NCI-H1105 treated with DMSO at 0.1 percent for 48 hours (cell line): ENCODE measurements around the gene FGF19.

Source experiments
- DNase-seq: peaks from one replicate; lab custom pipeline; 2025; lab: John Stamatoyannopoulos, UW

FGF19 gene

DNA sequence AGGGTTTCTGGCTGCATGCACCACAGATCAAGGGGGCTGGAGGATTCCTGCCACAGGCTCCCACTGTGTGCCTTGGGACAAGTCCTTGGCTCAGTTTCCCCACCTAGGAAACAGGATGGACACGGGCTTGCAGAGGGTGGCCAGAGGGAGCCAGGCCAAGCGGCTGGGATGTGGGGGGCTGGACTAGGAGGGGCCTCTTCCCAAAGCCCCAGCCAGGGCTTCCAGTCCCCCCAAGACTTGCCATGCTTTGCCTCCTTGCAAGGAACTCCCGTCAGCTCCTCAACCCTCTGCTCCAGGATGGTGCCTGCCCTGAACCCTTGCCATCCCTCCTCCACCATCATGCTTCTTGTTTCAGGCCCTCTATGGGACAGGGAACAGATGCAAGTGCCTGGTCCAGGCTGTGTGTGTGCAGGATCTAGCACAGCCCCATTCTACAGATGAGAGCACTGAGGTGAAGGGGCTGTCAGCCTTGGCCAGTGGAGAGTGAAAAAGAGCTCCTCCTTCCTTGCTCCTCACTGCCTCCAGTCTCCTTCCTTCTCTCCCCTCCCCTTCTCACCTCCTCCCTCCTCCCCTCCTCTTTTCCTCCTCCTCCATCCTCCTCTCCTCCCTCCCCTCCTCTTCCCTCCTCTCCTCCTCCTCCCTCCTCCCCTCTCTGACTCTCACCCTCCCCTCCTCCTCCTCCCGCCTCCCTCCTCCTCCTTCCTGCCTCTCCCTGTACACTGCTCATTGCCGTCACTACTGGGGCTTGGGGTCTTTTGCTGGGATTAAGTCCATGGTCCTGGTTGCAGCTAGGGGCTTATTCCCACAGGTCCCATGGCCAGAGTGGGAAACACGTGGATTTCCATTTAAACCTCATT lies 13.3 kb upstream of the FGF19 start:
- DNase-seq = no peak

DNA sequence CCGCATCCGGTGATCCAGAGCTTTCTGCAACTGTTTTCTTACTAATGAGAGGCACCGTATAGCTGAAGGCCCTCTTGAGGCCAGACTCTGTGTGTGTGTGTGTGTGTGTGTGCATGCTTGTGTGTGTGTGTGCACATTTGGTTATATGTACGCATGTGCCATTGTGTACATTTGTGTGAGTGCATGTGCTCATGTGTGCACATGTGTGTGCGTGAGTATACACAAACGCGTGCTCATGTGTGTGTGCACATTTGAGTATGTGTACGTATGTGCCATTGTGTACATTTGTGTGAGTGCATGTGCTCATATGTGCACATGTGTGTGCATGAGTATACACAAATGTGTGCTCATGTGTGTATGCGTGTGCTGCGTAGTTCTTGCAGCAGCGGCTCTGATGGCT lies 12.3 kb upstream of the FGF19 start:
- no peak for DNase-seq

- no peak for DNase-seq
These were observed 11.6 kb upstream of the FGF19 start for GRCh38 chr11:69715446-69715845.

- no peak for DNase-seq
These were observed 8.3 kb upstream of the FGF19 start for GRCh38 chr11:69711822-69712801.

- no peak for DNase-seq
These were observed 5.0 kb upstream of the FGF19 start for GRCh38 chr11:69708736-69709401.

GRCh38 chr11:69707176-69707575 lies 3.4 kb upstream of the FGF19 start:
- DNase-seq = peak; percentile 37

DNA sequence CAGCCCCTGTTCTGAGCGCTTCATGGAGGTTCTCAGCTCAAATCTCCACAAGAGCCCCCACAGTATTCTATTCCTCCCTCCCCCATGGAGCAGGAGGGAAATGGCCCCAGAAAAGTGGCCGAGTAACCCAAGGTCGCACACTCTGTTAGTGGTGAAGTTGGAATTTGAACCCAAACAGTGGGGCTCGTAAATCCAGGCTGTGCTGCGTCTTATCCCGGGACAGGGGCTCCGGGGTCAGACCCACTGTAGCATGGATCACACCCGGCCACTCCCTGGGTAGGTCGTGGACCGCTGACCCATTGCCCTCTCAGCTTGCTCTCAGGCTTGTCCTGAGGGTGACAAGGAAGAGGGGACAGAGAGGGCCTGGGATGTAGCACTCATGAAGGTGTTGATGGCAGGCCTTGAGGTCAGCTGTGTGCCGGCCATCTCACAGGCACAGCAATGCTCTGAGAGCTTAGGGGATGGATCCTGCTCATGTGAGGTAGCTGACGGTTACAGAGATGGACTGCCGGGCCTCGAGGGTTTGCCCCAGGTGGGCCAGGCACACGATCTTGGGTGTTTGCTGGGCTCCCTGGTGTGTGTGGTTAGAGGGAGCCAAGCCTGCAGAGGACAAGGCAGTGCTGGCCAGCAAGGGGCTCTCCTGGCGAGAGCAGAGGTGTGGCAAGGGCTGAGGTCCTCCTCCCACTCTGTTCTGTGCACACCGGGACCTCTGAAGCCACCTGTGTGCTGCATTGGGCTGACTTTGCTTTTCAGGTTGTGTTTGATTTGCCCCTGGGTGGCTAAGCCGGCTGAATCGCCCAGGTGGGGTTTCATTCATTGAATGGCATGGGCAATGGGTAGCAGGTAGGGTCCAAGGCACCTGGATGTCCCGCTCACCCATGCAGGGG lies 2.3 kb upstream of the FGF19 start:
- DNase-seq = no peak

DNA sequence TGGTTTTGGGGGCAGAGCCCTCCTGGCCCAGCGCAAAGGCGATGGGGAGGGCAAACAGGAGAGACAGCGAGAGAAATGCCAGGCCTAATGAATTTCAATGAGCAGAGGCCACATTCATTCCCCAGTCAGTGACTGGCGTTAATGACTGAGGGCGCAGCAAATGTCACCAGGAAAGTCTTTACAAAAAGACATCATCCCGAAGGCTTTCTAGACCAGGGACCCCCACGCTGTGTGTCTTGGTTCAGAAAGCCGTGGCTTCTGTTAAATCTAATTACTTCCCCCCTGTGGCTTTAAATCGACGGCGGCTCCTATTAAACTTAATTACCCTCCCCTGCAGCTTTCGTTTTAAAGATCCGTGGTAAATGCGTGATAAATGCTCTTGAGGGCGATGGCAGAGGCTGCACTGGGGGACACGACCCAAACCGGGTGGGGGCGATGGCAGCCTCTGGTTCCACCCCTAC lies 1.6 kb upstream of the FGF19 start:
- DNase-seq = no peak

DNA sequence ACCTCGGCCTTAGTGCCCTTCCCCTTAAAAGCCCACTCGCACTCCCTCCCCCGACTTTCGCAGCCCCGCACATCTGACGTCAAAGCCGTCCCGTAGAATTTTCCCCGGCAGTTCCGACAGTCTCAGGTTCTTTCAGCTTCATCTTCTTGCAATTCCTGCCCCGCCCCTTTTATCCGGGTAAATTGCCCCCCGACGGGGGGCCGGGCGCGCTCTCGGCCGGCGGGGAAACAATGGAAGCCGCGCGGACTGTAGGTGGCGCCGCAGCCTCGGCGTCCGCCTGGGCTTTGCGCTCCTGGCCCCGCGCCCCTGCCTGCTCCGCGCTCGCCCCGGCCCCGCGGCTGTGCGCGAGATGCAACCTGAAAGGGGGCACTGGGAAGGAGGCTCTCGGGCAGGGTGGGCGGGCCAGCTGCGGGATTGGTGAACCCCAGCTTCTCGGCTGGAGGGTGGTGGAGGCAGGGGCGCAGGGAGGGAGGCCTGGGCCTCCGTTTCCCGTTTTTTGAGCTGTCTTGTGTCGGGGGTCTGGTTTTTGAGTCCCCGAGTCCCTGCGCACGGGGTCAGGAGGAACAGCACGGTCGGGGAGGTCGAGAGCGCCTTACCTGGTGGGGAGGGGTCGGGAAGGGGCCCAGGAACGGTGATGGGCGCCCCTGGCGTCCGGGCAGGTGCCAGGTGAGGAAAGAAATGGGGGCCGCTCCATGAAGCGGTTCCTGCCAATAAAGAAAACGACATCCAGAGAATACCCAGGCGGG lies 859 bp upstream of the FGF19 start:
- peak; percentile 53 for DNase-seq

DNA sequence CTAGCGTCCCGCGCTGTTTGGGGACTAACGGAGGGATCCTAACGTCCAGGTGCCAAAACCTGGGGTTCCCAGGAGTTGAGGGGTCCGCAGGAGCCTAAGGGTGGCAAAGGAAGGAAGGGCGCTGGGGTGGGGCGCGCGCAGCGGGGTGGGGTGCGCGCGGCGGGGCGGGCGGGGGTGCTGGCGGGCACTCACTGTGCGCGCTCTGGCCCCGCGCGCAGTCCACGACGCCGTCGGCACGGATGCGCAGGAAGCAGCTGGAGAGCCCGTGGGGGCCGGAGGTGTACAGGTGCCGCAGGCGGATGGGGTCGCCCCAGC lies 412 bp downstream of the FGF19 start:
- no peak for DNase-seq

DNA sequence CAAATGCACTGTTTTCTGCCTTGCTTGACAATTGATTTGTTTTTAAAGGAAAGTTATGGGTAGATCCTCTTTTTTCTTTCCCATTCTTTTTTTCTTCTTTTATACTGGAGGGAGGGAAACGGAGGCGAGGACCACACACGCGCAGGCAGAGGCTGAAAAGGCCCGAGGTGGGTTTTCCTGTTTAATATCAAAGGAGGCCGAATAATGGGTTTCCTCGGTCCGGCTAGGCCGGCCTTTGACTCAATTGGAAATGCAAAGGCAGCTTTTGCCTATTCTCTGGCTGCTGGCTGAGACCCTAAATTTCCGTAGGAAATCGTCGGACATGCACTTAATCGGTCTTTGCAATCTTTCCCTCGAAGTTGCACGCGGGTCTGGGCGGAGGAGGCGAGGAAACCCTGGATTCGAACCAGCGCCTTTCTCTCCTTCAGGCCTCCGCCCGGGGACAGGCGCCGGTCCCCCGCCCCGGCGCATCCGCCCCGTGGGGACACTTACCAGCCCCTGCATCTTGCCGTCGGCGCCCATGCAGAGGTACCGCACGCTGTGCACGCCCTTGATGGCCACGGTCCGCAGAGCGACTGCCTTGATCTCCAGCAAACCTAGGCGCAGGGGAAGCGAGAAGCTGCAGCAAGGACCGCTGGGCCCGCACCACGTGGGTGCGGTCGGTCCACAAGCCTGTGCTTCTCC lies 911 bp downstream of the FGF19 start:
- no peak for DNase-seq

- DNase-seq = no peak
These were observed 1.6 kb downstream of the FGF19 start for GRCh38 chr11:69702239-69702691.

DNA sequence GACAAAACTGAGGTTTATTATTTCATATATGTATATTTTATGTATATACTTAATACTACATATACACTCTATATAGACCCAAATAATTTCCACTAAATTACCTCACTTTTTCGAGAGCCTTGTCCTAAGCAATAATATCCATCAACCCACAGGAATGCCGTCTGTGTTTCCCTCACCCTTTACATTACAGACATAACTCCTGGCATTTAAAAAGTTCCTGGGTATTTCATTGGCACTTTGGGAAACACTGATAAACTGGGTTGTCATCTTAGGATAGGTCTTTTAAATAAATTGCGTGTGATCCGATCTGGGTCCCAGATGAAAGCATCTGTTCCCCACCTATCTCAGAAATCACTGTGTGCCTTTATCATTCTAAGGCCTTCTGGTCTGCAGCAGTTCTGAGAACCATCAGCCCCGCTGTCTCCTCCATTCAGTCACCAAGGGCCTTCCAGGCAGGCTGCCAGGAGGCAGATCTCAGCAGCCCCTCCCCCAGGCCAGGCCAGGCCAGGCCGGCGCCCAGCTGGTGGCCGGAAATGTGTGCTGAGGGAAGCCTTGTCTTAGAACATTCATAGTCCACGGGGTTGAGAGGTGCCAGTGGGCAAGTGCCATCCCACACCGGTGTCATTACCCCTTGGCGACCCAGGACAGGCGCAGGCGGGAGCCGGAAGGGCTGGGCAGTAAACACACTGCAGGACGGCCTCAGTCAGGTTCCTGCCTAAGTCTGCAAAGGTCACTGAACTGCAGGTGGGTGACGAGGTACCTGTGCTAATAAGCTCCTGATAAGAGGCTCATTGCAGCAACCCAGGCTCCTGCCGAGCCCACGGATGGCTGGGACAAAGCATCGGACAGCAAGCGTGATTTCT lies 3.3 kb downstream of the FGF19 start:
- peak; percentile 49 for DNase-seq

DNA sequence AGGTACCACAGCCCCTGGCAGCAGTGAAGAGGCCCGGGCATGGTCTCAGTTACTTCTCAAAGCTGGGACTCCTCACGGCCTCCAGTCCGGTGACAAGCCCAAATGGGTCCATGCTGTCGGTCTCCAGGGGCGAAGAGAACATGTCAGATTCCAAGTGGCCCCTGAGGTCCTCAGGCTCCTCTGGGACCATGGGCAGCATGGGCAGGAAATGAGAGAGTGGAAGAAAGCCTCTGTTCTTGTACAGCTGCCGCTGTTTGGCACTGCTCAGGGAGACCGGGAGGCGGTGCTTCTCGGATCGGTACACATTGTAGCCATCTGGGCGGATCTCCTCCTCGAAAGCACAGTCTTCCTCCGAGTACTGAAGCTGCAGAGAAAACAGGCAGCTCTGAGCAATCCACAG lies 4.6 kb downstream of the FGF19 start:
- no peak for DNase-seq

- DNase-seq = no peak
These were observed 5.5 kb downstream of the FGF19 start for GRCh38 chr11:69698362-69698761.

DNA sequence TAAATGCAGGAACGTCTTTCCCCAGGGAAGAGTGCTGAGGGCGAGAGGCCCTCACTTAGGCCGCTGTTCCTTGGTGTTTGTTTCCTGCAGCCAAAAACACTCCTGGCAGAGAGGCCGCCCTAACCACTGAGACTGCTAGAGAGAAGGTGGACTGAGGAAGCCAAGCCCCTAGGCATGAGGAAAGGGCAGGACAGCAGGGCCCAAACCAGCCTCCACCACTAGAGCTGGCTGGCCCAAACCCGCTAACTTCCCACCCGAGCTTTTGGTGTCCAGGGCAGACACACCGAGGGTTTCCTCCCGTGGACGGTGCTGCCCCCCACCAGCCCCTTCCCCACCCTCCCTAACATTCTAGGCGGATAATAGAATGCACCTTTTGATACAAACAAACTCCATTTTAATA lies 6.0 kb downstream of the FGF19 start:
- DNase-seq = no peak

- DNase-seq = no peak
These were observed 6.4 kb downstream of the FGF19 start for GRCh38 chr11:69697469-69697843.

DNA sequence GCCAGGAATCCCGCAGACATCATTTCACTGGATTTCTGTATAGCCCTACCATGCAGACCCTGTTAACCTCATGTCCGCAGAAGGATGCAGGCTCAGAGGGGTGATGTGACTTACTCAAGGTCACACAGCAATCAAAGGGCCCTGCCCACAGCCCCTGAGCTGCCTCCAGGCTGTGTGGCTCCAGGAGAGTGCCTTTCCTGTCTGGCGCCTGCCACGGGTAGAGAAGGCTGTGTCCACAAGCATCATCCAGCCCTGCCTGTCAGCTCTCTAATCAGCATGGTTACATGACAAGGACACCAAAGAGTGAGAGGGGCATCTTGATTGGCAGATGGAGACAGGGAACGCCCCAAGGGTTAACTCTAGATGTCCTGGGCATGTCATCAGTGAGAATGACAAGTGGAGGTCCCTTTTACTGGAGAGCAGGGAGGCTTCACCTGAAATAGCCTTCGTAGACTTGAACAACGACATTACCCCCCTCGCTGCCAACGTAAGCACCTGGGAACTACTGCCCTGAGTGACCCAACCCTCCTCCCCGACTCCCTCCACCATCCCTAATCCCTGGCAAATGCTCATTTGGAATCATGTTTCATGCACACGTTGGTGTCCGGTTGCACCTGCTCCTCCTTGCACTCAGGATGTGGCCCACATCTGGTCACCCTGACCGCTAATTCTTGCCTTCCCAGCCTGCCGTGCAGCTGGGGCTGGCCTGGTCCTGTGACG lies 6.9 kb downstream of the FGF19 start:
- no peak for DNase-seq
